HG02759 (cell line): ENCODE results near the gene C11orf21.

Experiments
- ATAC-seq: cut with Tn5 transposase; IDR thresholded peaks from one replicate; pipeline ENCODE4 v1.9.1; 2021; ENCODE audit warnings: mild to moderate bottlenecking, moderate library complexity; ENCODE audit not compliant: unreplicated experiment

Gene C11orf21

GRCh38 chr11:2321311-2321683 lies 19.6 kb upstream of the C11orf21 start:
- ATAC-seq, result no peak

GRCh38 chr11:2320568-2321310 lies 19.0 kb upstream of the C11orf21 start:
- ATAC-seq, result no peak

- ATAC-seq, result no peak
Observed at GRCh38 chr11:2319791-2320472, 18.2 kb upstream of the C11orf21 start.

- no peak for ATAC-seq
Observed at GRCh38 chr11:2318707-2319106, 17.0 kb upstream of the C11orf21 start.

- ATAC-seq, result no peak
Observed at GRCh38 chr11:2318123-2318522, 16.4 kb upstream of the C11orf21 start.

GRCh38 chr11:2317354-2318050 lies 15.8 kb upstream of the C11orf21 start:
- no peak for ATAC-seq

GRCh38 chr11:2316963-2317244 lies 15.2 kb upstream of the C11orf21 start:
- no peak for ATAC-seq

- no peak for ATAC-seq
Observed at GRCh38 chr11:2316169-2316962, 14.6 kb upstream of the C11orf21 start.

- no peak for ATAC-seq
Observed at GRCh38 chr11:2315395-2316168, 13.9 kb upstream of the C11orf21 start.

GRCh38 chr11:2314525-2315394 lies 13.0 kb upstream of the C11orf21 start:
- ATAC-seq, result no peak

- ATAC-seq, result no peak
Observed at GRCh38 chr11:2314136-2314524, 12.4 kb upstream of the C11orf21 start.

- ATAC-seq, result no peak
Observed at GRCh38 chr11:2313051-2313951, 11.6 kb upstream of the C11orf21 start.

GRCh38 chr11:2312232-2313042 lies 10.7 kb upstream of the C11orf21 start:
- no peak for ATAC-seq

- ATAC-seq, result no peak
Observed at GRCh38 chr11:2311353-2312133, 9.8 kb upstream of the C11orf21 start.

GRCh38 chr11:2310786-2311352 lies 9.2 kb upstream of the C11orf21 start:
- no peak for ATAC-seq

- no peak for ATAC-seq
Observed at GRCh38 chr11:2310073-2310785, 8.5 kb upstream of the C11orf21 start.
